OCI-LY7 (cell line): ENCODE results near the gene PRPF40B. TPM values are rescaled to one million over a fixed set of nuclear protein-coding genes. Genes with fewer than 3 reads are reported as not detected.

Experiments used
- BruUV-seq: library from RNA; stranded (reverse); fragments of 400-500 nt; replicated peaks from 2 replicates; lab custom pipeline; 2021; lab: Mats Ljungman, UMichigan
- CTCF ChIA-PET: fragments of 300-600 bp; sonication (Branson Sonifier 250); formaldehyde crosslinking; loops from one replicate; lab custom pipeline; 2022; ENCODE audit warnings: antibody characterized with exemption; ENCODE audit not compliant: unreplicated experiment; lab: Charles Lee
- POLR2A ChIA-PET: fragments of 300-600 bp; sonication (Branson Sonifier 250); formaldehyde crosslinking; loops from one replicate; lab custom pipeline; 2022; ENCODE audit warnings: antibody characterized with exemption; lab: Charles Lee
- DNase-seq: peaks from one replicate; pipeline ENCODE4 v3.0.0-alpha.2; 2015; ENCODE audit warnings: low spot score
- H2AFZ ChIP-seq: fragments of 200-600 bp; sonication (generic), shearing (Covaris generic); 2 replicates; pipeline ENCODE4 v1.6.1; 2014; ENCODE audit warnings: mild to moderate bottlenecking, antibody characterized with exemption, low read length, moderate library complexity
- H3K27ac ChIP-seq: fragments of 200-600 bp; sonication (generic); 2 replicates; pipeline ENCODE4 v1.5.1; 2014; ENCODE audit warnings: mixed run types, low read depth, mild to moderate bottlenecking, moderate library complexity, low read length, inconsistent platforms; ENCODE audit not compliant: poor library complexity, severe bottlenecking
- H3K36me3 ChIP-seq: fragments of 200-600 bp; sonication (generic); 2 replicates; pipeline ENCODE4 v1.6.1; 2014; ENCODE audit warnings: mild to moderate bottlenecking, antibody characterized with exemption, low read length, moderate library complexity, mixed read lengths; ENCODE audit not compliant: insufficient read depth
- H3K4me1 ChIP-seq: fragments of 200-600 bp; sonication (generic); 2 replicates; pipeline ENCODE4 v1.5.1; 2014; ENCODE audit warnings: mild to moderate bottlenecking, low read length; ENCODE audit not compliant: insufficient read depth, poor library complexity, severe bottlenecking
- H3K4me2 ChIP-seq: fragments of 200-600 bp; sonication (generic); 2 replicates; pipeline ENCODE4 v1.6.1; 2014; ENCODE audit warnings: mild to moderate bottlenecking, low read length
- H3K4me3 ChIP-seq: fragments of 200-600 bp; sonication (generic); 2 replicates; pipeline ENCODE4 v1.5.1; 2014; ENCODE audit warnings: mild to moderate bottlenecking, low read depth, low read length; ENCODE audit not compliant: poor library complexity, severe bottlenecking
- H3K79me2 ChIP-seq: fragments of 200-600 bp; sonication (generic); 2 replicates; pipeline ENCODE4 v1.6.1; 2016; ENCODE audit warnings: low read depth, mild to moderate bottlenecking, low read length, moderate library complexity, mixed read lengths; ENCODE audit not compliant: insufficient read depth
- H3K9me2 ChIP-seq: fragments of 200-600 bp; sonication (generic); 2 replicates; pipeline ENCODE4 v1.6.1; 2016; ENCODE audit warnings: mild to moderate bottlenecking, low read length, mixed read lengths; ENCODE audit not compliant: insufficient read depth
- H3K9me3 ChIP-seq: fragments of 200-600 bp; sonication (generic); 2 replicates; pipeline ENCODE4 v1.6.1; 2014; ENCODE audit warnings: mild to moderate bottlenecking, mixed run types, low read length, mixed read lengths
- H4K20me1 ChIP-seq: fragments of 200-600 bp; sonication (generic); 2 replicates; pipeline ENCODE4 v1.6.1; 2014; ENCODE audit warnings: mild to moderate bottlenecking, antibody characterized with exemption, low read length, moderate library complexity, mixed read lengths; ENCODE audit not compliant: insufficient read depth
- EZH2phosphoT487 ChIP-seq: fragments of 200-600 bp; sonication (generic); IDR thresholded peaks from 2 replicates; pipeline ENCODE4 v1.6.1; 2018; ENCODE audit warnings: low read depth, borderline replicate concordance, mild to moderate bottlenecking, mixed run types, antibody characterized with exemption, low read length, moderate library complexity, mixed read lengths
- intact Hi-C: fragments of 100-400 bp; cut with micrococcal nuclease; formaldehyde crosslinking; loops from one replicate; pipeline ENCODE4 v1.10.0; 2022; ENCODE audit not compliant: unreplicated experiment
- total RNA-seq, 2 experiments: library from RNA; depleted of rRNA in 1 of 2; stranded (reverse); fragments of >200 nt in 1 of 2; shearing (Covaris generic) in 1 of 2; gene quantifications; 2 replicates each; pipeline ENCODE4 v1.2.3, GENCODE V29; 2014 to 2022
- TF ChIP-seq, protein P1 (sequence below): fragments of 200-600 bp; sonication (generic); conservative IDR thresholded peaks from 2 replicates; pipeline ENCODE4 v1.5.1; 2014; ENCODE audit warnings: mild to moderate bottlenecking, antibody characterized with exemption, low read length, moderate library complexity, mixed read lengths

The PRPF40B gene
- total RNA-seq, 2 experiments from 2014 or later = 11.3 to 26.3 TPM

DNA sequence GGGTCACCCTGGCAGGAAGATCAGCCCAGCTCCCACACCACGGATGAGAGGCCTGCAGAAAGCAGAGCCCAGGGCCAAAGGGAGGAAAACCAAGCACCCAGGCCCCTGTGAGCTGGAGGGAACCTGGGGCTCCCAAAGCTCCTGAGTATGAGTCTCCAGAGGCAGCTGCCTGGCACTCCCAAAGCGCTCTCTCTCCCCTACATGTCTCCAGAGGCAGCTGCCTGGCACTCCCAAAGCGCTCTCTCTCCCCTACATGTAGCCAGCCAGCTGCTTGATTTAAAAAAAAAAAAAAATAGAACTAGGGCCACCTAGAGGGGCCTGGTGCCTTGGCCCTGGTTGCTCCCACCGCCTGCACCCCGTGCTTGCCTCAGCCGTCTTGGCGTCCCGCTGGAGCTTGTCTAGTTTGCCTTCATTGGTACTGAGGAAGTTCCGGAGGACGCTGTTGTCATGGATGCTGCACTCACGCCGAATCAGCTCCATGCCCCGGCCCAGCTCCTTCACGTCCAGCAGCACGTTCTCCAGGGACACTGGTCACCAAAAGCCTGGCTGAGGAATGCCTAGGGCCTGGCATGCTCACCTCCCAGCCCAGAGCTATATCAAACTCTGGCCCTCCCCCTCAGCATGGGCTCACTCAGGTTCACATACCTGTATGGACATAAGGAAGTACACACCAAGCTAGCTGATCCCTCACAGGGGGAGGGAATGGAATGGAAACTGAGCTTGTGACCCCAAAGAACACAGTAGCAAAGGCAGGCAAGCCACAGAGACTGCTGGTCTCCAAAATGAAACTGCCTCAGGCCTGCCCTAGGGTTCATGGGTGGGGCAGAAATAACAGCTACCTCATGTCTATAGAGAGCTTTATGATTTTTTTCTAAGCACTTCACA is 24.7 kb downstream of the PRPF40B start:
- intact Hi-C loops = no loop called here
- no TSS peak for BruUV-seq
- H3K79me2 ChIP-seq = no peaks in the 10 kb centered on the region
- no peak overlapping the region for H3K27ac ChIP-seq
- peaks cover 54% of the 10 kb centered on the region for H3K36me3 ChIP-seq
- TF ChIP-seq, protein P1, sequence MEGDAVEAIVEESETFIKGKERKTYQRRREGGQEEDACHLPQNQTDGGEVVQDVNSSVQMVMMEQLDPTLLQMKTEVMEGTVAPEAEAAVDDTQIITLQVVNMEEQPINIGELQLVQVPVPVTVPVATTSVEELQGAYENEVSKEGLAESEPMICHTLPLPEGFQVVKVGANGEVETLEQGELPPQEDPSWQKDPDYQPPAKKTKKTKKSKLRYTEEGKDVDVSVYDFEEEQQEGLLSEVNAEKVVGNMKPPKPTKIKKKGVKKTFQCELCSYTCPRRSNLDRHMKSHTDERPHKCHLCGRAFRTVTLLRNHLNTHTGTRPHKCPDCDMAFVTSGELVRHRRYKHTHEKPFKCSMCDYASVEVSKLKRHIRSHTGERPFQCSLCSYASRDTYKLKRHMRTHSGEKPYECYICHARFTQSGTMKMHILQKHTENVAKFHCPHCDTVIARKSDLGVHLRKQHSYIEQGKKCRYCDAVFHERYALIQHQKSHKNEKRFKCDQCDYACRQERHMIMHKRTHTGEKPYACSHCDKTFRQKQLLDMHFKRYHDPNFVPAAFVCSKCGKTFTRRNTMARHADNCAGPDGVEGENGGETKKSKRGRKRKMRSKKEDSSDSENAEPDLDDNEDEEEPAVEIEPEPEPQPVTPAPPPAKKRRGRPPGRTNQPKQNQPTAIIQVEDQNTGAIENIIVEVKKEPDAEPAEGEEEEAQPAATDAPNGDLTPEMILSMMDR = no peak
- TF ChIP-seq EZH2phosphoT487 = no peak
- CTCF ChIA-PET = interaction anchor here (1.1 kb wide), 1 partner anchor 50 kb away, joined by 3 read pairs; no protein-coding TSS in a partner anchor
- H3K4me2 ChIP-seq = no peak overlapping the region
- H3K9me3 ChIP-seq = no peaks in the 10 kb centered on the region
- no peaks in the 10 kb centered on the region for H4K20me1 ChIP-seq
- peaks cover 21% of the 10 kb centered on the region for H3K4me1 ChIP-seq
- no peak overlapping the region for H2AFZ ChIP-seq
- no peak for DNase-seq
- POLR2A ChIA-PET = interaction anchor here (0.6 to 2.0 kb wide), 5 partner anchors 51 to 927 kb away, joined by 3 to 7 read pairs (median 4); no protein-coding TSS in a partner anchor
- H3K4me3 ChIP-seq = no peak overlapping the region
- no peaks in the 10 kb centered on the region for H3K9me2 ChIP-seq

DNA sequence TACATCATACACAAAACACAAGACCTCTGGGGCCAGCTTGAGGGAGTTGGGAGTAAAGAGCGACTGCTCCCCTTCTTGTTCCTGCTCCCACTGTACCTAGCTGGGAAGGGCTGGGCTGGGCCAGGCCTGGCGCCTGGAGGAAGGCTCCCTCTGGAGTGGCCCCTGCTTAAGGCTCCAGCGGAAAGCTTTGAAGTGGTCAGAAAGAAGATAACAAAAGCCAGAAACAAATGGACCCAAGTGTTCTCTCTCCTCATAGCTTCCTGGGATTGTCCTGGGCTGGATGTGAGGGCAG is 25.3 kb downstream of the PRPF40B start:
- Histone ChIP-seq H3K4me1 (peaks cover 21% of the 10 kb centered on the region), H3K79me2 (no peaks in the 10 kb centered on the region), H3K4me3 (no peak overlapping the region), H3K27ac (no peak overlapping the region), H3K36me3 (peaks cover 58% of the 10 kb centered on the region), H2AFZ (no peak overlapping the region), H3K9me3 (no peaks in the 10 kb centered on the region), H3K9me2 (no peaks in the 10 kb centered on the region), H3K4me2 (no peak overlapping the region), H4K20me1 (no peaks in the 10 kb centered on the region)
- no TSS peak for BruUV-seq
- intact Hi-C loops = no loop called here
- TF ChIP-seq EZH2phosphoT487 = no peak
- TF ChIP-seq, protein P1 = no peak
- ChIA-PET POLR2A (interaction anchor here (1.3 to 2.0 kb wide), 4 partner anchors 51 to 63 kb away, joined by 4 to 7 read pairs (median 5); no protein-coding TSS in a partner anchor), CTCF (interaction anchor here (1.1 kb wide), 1 partner anchor 49 kb away, joined by 3 read pairs; no protein-coding TSS in a partner anchor)
- no peak for DNase-seq

DNA sequence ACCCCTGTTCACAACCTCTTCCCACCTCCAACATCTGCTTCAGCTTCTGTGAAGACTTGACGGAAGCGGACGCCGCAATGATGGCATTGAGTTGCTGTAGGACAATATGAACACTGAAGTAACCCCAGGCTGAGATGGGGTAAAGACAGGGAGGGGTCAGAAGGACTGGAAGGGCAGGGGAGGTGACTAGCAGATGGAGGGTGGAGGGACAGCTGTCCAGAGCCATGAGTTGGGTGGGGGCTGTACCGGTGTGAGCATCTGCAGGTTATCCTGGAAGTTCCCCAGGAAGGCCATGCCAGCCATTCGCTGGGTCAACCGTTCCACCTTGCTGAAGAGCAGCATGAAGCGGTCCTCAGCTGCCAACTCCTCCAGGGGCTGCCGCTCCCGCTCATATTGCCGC is 26.1 kb downstream of the PRPF40B start:
- ChIA-PET CTCF (no interaction called here), POLR2A (interaction anchor here (1.4 to 2.0 kb wide), 2 partner anchors 54 to 62 kb away, joined by 4 to 7 read pairs; no protein-coding TSS in a partner anchor)
- intact Hi-C loops = no loop called here
- no TSS peak for BruUV-seq
- H2AFZ ChIP-seq = no peak overlapping the region
- H3K9me3 ChIP-seq = no peaks in the 10 kb centered on the region
- no peak overlapping the region for H3K27ac ChIP-seq
- no peak for DNase-seq
- no peak overlapping the region for H3K4me3 ChIP-seq
- H3K36me3 ChIP-seq = peaks cover 58% of the 10 kb centered on the region
- no peaks in the 10 kb centered on the region for H3K9me2 ChIP-seq
- no peaks in the 10 kb centered on the region for H4K20me1 ChIP-seq
- H3K4me2 ChIP-seq = no peak overlapping the region
- H3K4me1 ChIP-seq = peaks cover 18% of the 10 kb centered on the region
- no peaks in the 10 kb centered on the region for H3K79me2 ChIP-seq
- no peak for TF ChIP-seq EZH2phosphoT487
- TF ChIP-seq, protein P1 = no peak
